ENCODE results near the gene SSBP2.

- TF ChIP-seq CTCF (IDR thresholded peaks at IDR 0.05; ENCODE audit: borderline replicate concordance, extremely low read depth, low read length, poor library complexity, severe bottlenecking) (no peak), EZH2 (IDR thresholded peaks at IDR 0.05; ENCODE audit: borderline replicate concordance, low read depth, low read length, severe bottlenecking) (no peak)
Observed at GRCh38 chr5:81675420-81675819, 75.5 kb downstream of the SSBP2 start.
